ENCODE measurements around the gene SCO2. TPM values are rescaled to one million over a fixed set of nuclear protein-coding genes. Genes with fewer than 3 reads are reported as not detected.

SCO2 gene
- total RNA-seq, 4 donors from 2014 or later: 1.2 to 6.3 (median 4.5) TPM; not detected in 1

GRCh38 chr22:50505276-50505775 is 20.1 kb downstream of the SCO2 start:
- H3K4me1 ChIP-seq: peaks cover 0 to 35% (median 8%) of the 10 kb centered on the region in 4 donors

GRCh38 chr22:50504369-50505211 is 20.8 kb downstream of the SCO2 start:
- no peaks in the 10 kb centered on the region for H3K27me3 ChIP-seq
- DNase-seq: no peak
- TF ChIP-seq CTCF (IDR thresholded peaks at IDR 0.05): no peak
- H3K9me3 ChIP-seq: no peaks in the 10 kb centered on the region
- peaks cover 0 to 35% (median 8%) of the 10 kb centered on the region in 4 donors for H3K4me1 ChIP-seq
- no peak overlapping the region for H3K4me3 ChIP-seq
- peaks cover 0 to 40% (median 0%) of the 10 kb centered on the region in 3 donors for H3K36me3 ChIP-seq
- H3K27ac ChIP-seq: no peak overlapping the region

More at GRCh38 chr22:50505276-50505775, 20.1 kb downstream of the SCO2 start:
- H3K9me3 ChIP-seq: no peaks in the 10 kb centered on the region
- no peaks in the 10 kb centered on the region for H3K27me3 ChIP-seq
- TF ChIP-seq POLR2A (IDR thresholded peaks at IDR 0.05) (no peak), CTCF (IDR thresholded peaks at IDR 0.05) (no peak)
- no peak overlapping the region for H3K4me3 ChIP-seq
- no peak for DNase-seq
- peaks cover 0 to 40% (median 0%) of the 10 kb centered on the region in 3 donors for H3K36me3 ChIP-seq
- H3K27ac ChIP-seq: no peak overlapping the region

- no peak for DNase-seq
- TF ChIP-seq POLR2A (IDR thresholded peaks at IDR 0.05): no peak
- peaks cover 0 to 25% (median 8%) of the 10 kb centered on the region in 4 donors for H3K4me1 ChIP-seq
Measured at GRCh38 chr22:50503475-50504145, 21.8 kb downstream of the SCO2 start.

GRCh38 chr22:50502628-50503474 is 22.5 kb downstream of the SCO2 start:
- no peaks in the 10 kb centered on the region for H3K9me3 ChIP-seq
- H3K4me1 ChIP-seq: peaks cover 0 to 31% (median 10%) of the 10 kb centered on the region in 4 donors
- TF ChIP-seq CTCF (IDR thresholded peaks at IDR 0.05) (no peak), POLR2A (IDR thresholded peaks at IDR 0.05) (no peak)
- no peak for DNase-seq
- peaks cover 0 to 40% (median 0%) of the 10 kb centered on the region in 3 donors for H3K36me3 ChIP-seq
- no peaks in the 10 kb centered on the region for H3K27me3 ChIP-seq
- H3K27ac ChIP-seq: no peak overlapping the region
- no peak overlapping the region for H3K4me3 ChIP-seq

More at GRCh38 chr22:50503475-50504145, 21.8 kb downstream of the SCO2 start:
- peaks cover 0 to 40% (median 0%) of the 10 kb centered on the region in 3 donors for H3K36me3 ChIP-seq
- no peak overlapping the region for H3K27ac ChIP-seq
- no peaks in the 10 kb centered on the region for H3K27me3 ChIP-seq
- H3K4me3 ChIP-seq: no peak overlapping the region
- H3K9me3 ChIP-seq: no peaks in the 10 kb centered on the region

- H3K27me3 ChIP-seq: no peaks in the 10 kb centered on the region
- peaks cover 0 to 37% (median 10%) of the 10 kb centered on the region in 4 donors for H3K4me1 ChIP-seq
- H3K4me3 ChIP-seq: no peak overlapping the region
- H3K27ac ChIP-seq: no peak overlapping the region
- DNase-seq: no peak
- H3K36me3 ChIP-seq: peaks cover 0 to 40% (median 0%) of the 10 kb centered on the region in 3 donors
- TF ChIP-seq CTCF (IDR thresholded peaks at IDR 0.05) (no peak), POLR2A (IDR thresholded peaks at IDR 0.05) (no peak)
- H3K9me3 ChIP-seq: no peaks in the 10 kb centered on the region
Measured at GRCh38 chr22:50502096-50502495, 23.3 kb downstream of the SCO2 start.

All from Peyer's patch (tissue), 4 donors.